Astrocyte (in vitro differentiated cells and primary cell): ENCODE data around the gene JHY. TPM values are rescaled to one million over a fixed set of nuclear protein-coding genes. Genes with fewer than 3 reads are reported as not detected.

Experiments
- DNase-seq: peaks from one replicate; pipeline ENCODE4 v3.0.0-alpha.2; 2010; ENCODE audit warnings: low read depth
- FAIRE-seq: peaks from 2 replicates; lab custom pipeline; 2011; peaks lifted over from hg19 to GRCh38; lab: Jason Lieb, UNC
- H2AFZ ChIP-seq: 2 replicates; pipeline ENCODE4 v1.6.0; 2012; ENCODE audit warnings: low read depth, low read length, inconsistent platforms
- H3K27ac ChIP-seq: 2 replicates; pipeline ENCODE4 v1.5.1; 2011; ENCODE audit warnings: low read depth, low read length, inconsistent platforms
- H3K27me3 ChIP-seq: 2 replicates; pipeline ENCODE4 v1.6.0; 2011; ENCODE audit warnings: low read length, inconsistent platforms; ENCODE audit not compliant: insufficient read depth
- H3K36me3 ChIP-seq: 2 replicates; pipeline ENCODE4 v1.5.1; 2011; ENCODE audit warnings: low read length, inconsistent platforms; ENCODE audit not compliant: insufficient read depth
- H3K4me1 ChIP-seq: 2 replicates; pipeline ENCODE4 v1.5.1; 2011; ENCODE audit warnings: low read length, inconsistent platforms; ENCODE audit not compliant: insufficient read depth
- H3K4me2 ChIP-seq: 2 replicates; pipeline ENCODE4 v1.6.0; 2012; ENCODE audit warnings: low read length, inconsistent platforms
- H3K4me3 ChIP-seq: 2 replicates; pipeline ENCODE4 v1.5.1; 2011; ENCODE audit warnings: low read depth, mild to moderate bottlenecking, low read length, inconsistent platforms; ENCODE audit not compliant: insufficient read depth
- H3K79me2 ChIP-seq: 2 replicates; pipeline ENCODE4 v1.6.0; 2012; ENCODE audit warnings: mild to moderate bottlenecking, low read length, inconsistent platforms; ENCODE audit not compliant: insufficient read depth
- H3K9ac ChIP-seq: 2 replicates; pipeline ENCODE4 v1.6.0; 2012; ENCODE audit warnings: mild to moderate bottlenecking, low read length, inconsistent platforms
- H3K9me3 ChIP-seq: 2 replicates; pipeline ENCODE4 v1.5.1; 2012; ENCODE audit warnings: low read depth, mild to moderate bottlenecking, low read length, inconsistent platforms; ENCODE audit not compliant: insufficient read depth
- H4K20me1 ChIP-seq: 2 replicates; pipeline ENCODE4 v1.6.0; 2012; ENCODE audit warnings: low read length, inconsistent platforms; ENCODE audit not compliant: insufficient read depth
- H3K27ac Mint-ChIP-seq: one replicate; pipeline ENCODE4 v1.8.0; 2021; ENCODE audit warnings: mild to moderate bottlenecking, mixed read lengths; ENCODE audit not compliant: unreplicated experiment
- H3K27me3 Mint-ChIP-seq: one replicate; pipeline ENCODE4 v1.8.0; 2021; ENCODE audit warnings: low read depth, mixed read lengths; ENCODE audit not compliant: unreplicated experiment
- H3K36me3 Mint-ChIP-seq: one replicate; pipeline ENCODE4 v1.8.0; 2021; ENCODE audit warnings: low read depth, mixed read lengths; ENCODE audit not compliant: unreplicated experiment
- H3K4me1 Mint-ChIP-seq: one replicate; pipeline ENCODE4 v1.8.0; 2021; ENCODE audit warnings: low read depth, mixed read lengths; ENCODE audit not compliant: unreplicated experiment
- H3K4me3 Mint-ChIP-seq: one replicate; pipeline ENCODE4 v1.8.0; 2021; ENCODE audit warnings: mild to moderate bottlenecking, moderate library complexity, mixed read lengths; ENCODE audit not compliant: unreplicated experiment
- H3K9me3 Mint-ChIP-seq: one replicate; pipeline ENCODE4 v1.8.0; 2021; ENCODE audit warnings: mild to moderate bottlenecking, mixed read lengths; ENCODE audit not compliant: unreplicated experiment
- EZH2 ChIP-seq: IDR thresholded peaks from 2 replicates; pipeline ENCODE4 v1.6.1; 2012; ENCODE audit warnings: mild to moderate bottlenecking, low read length, inconsistent platforms; ENCODE audit not compliant: insufficient read depth
- total RNA-seq: library from RNA; stranded (reverse); gene quantifications from 2 replicates; pipeline ENCODE4 v1.2.1, GENCODE V29; 2021
- TF ChIP-seq, protein P1 (sequence below): IDR thresholded peaks from 2 replicates; pipeline ENCODE4 v1.5.1; 2011; ENCODE audit warnings: low read depth, mild to moderate bottlenecking, inconsistent platforms, low read length, moderate library complexity; ENCODE audit not compliant: insufficient read depth

JHY gene
- total RNA-seq, 1 donor from 2014 or later, result 2.7 TPM

- no peak for FAIRE-seq
- H2AFZ ChIP-seq, result no peak overlapping the region
- no peaks in the 10 kb centered on the region for H3K4me1 ChIP-seq
- H3K9me3 ChIP-seq, result no peaks in the 10 kb centered on the region
- H4K20me1 ChIP-seq, result no peaks in the 10 kb centered on the region
- Mint-ChIP-seq H3K36me3 (peaks cover 4% of the 10 kb centered on the region), H3K9me3 (no peaks in the 10 kb centered on the region), H3K27me3 (peaks cover 2% of the 10 kb centered on the region), H3K4me1 (peaks cover 6% of the 10 kb centered on the region), H3K4me3 (no peak overlapping the region), H3K27ac (no peak overlapping the region)
- no peak overlapping the region for H3K27ac ChIP-seq
- TF ChIP-seq, protein P1, sequence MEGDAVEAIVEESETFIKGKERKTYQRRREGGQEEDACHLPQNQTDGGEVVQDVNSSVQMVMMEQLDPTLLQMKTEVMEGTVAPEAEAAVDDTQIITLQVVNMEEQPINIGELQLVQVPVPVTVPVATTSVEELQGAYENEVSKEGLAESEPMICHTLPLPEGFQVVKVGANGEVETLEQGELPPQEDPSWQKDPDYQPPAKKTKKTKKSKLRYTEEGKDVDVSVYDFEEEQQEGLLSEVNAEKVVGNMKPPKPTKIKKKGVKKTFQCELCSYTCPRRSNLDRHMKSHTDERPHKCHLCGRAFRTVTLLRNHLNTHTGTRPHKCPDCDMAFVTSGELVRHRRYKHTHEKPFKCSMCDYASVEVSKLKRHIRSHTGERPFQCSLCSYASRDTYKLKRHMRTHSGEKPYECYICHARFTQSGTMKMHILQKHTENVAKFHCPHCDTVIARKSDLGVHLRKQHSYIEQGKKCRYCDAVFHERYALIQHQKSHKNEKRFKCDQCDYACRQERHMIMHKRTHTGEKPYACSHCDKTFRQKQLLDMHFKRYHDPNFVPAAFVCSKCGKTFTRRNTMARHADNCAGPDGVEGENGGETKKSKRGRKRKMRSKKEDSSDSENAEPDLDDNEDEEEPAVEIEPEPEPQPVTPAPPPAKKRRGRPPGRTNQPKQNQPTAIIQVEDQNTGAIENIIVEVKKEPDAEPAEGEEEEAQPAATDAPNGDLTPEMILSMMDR, result no peak
- TF ChIP-seq EZH2, result no peak
- H3K9ac ChIP-seq, result no peak overlapping the region
- H3K36me3 ChIP-seq, result no peaks in the 10 kb centered on the region
- no peak for DNase-seq
- no peaks in the 10 kb centered on the region for H3K27me3 ChIP-seq
- H3K79me2 ChIP-seq, result no peaks in the 10 kb centered on the region
- H3K4me2 ChIP-seq, result no peak overlapping the region
- no peak overlapping the region for H3K4me3 ChIP-seq
Observed at GRCh38 chr11:122922893-122923292, 40.3 kb downstream of the JHY start.

DNA sequence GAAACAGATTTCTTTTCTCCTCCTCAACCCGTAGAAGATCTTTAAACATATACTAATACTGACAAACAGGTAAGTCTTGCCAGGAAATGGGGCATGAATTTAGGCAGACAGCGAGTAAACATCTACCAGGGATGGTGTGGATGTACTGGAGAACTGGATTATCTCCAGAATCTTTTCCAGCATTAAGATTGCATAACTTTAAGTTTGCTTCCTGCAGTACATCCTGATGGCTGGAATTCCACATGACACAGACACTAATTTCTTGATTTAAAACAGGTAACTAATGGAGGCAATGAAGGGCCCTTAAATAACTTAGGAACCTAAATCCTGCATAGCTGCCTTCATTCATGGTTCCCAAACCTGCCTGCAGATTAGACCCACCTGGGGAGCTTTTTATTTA is 40.7 kb downstream of the JHY start:
- peaks cover 6% of the 10 kb centered on the region for H3K4me1 Mint-ChIP-seq
- no peaks in the 10 kb centered on the region for H3K9me3 ChIP-seq
- H3K4me3 Mint-ChIP-seq, result no peak overlapping the region
- H2AFZ ChIP-seq, result no peak overlapping the region
- H3K9me3 Mint-ChIP-seq, result no peaks in the 10 kb centered on the region
- peaks cover 1% of the 10 kb centered on the region for H3K27me3 Mint-ChIP-seq
- no peaks in the 10 kb centered on the region for H4K20me1 ChIP-seq
- DNase-seq, result no peak
- no peak overlapping the region for H3K4me3 ChIP-seq
- no peak overlapping the region for H3K27ac ChIP-seq
- no peaks in the 10 kb centered on the region for H3K79me2 ChIP-seq
- H3K27me3 ChIP-seq, result no peaks in the 10 kb centered on the region
- no peak for TF ChIP-seq EZH2
- TF ChIP-seq, protein P1, result no peak
- H3K36me3 ChIP-seq, result no peaks in the 10 kb centered on the region
- H3K4me1 ChIP-seq, result no peaks in the 10 kb centered on the region
- no peak for FAIRE-seq
- H3K27ac Mint-ChIP-seq, result no peak overlapping the region
- H3K4me2 ChIP-seq, result no peak overlapping the region
- no peak overlapping the region for H3K9ac ChIP-seq
- H3K36me3 Mint-ChIP-seq, result peaks cover 4% of the 10 kb centered on the region

DNA sequence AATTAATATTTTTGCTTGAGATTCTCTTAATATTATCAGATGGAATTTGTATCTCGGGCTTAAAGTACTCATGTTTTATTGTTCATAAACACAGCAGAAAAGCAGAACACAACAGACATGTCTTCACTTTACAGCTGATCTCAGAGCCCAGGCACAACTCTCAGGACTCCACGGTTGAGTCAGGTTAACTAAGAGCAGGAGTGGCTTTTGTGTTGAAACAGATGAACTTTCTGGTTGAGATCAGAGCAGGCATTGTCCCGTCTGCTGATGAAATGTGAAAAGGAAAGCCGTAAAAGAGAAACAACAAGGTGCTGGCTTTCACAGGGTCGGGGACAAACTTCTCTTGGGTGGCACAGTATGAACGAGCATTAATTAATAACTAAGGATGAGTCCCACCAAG is 49.0 kb downstream of the JHY start:
- Mint-ChIP-seq H3K27me3 (peaks cover 5% of the 10 kb centered on the region), H3K4me3 (no peak overlapping the region), H3K4me1 (no peaks in the 10 kb centered on the region), H3K9me3 (no peaks in the 10 kb centered on the region), H3K27ac (no peak overlapping the region), H3K36me3 (peaks cover 6% of the 10 kb centered on the region)
- H3K36me3 ChIP-seq, result no peaks in the 10 kb centered on the region
- DNase-seq (no peak), FAIRE-seq (no peak)
- H3K79me2 ChIP-seq, result no peaks in the 10 kb centered on the region
- H3K9me3 ChIP-seq, result no peaks in the 10 kb centered on the region
- H3K4me1 ChIP-seq, result no peaks in the 10 kb centered on the region
- TF ChIP-seq, protein P1, result no peak
- TF ChIP-seq EZH2, result no peak
- no peak overlapping the region for H3K4me3 ChIP-seq
- no peak overlapping the region for H3K4me2 ChIP-seq
- no peak overlapping the region for H3K9ac ChIP-seq
- H4K20me1 ChIP-seq, result no peaks in the 10 kb centered on the region
- no peaks in the 10 kb centered on the region for H3K27me3 ChIP-seq
- no peak overlapping the region for H2AFZ ChIP-seq
- no peak overlapping the region for H3K27ac ChIP-seq
